H1 (cell line): Measurements from ENCODE around the gene IGFALS. TPM values are rescaled to one million over a fixed set of nuclear protein-coding genes. Genes with fewer than 3 reads are reported as not detected.

Experiments
- CTCF ChIA-PET: fragments of 300-600 bp; sonication (Branson Sonifier 250); formaldehyde crosslinking; loops from one replicate; lab custom pipeline; 2021; ENCODE audit not compliant: partially characterized antibody; lab: Charles Lee
- POLR2A ChIA-PET: fragments of 300-600 bp; sonication (Branson Sonifier 250); formaldehyde crosslinking; loops from one replicate; lab custom pipeline; 2021; ENCODE audit warnings: inconsistent platforms; ENCODE audit not compliant: partially characterized antibody; lab: Charles Lee
- DNase-seq, 2 experiments: peaks; one replicate each; pipeline versions ENCODE4 v3.0.0 to v3.0.0-alpha.2; 2010 to 2022; ENCODE audit warnings: low spot score in 2 of 2, low read depth in 1 of 2, mixed read lengths in 1 of 2
- FAIRE-seq: peaks from 2 replicates; lab custom pipeline; 2011; peaks lifted over from hg19 to GRCh38; lab: Jason Lieb, UNC
- H2AFZ ChIP-seq: 2 replicates; pipeline ENCODE4 v1.8.1; 2012; ENCODE audit warnings: low read length, inconsistent platforms
- H2AK5ac ChIP-seq: 2 replicates; pipeline ENCODE4 v1.6.1; 2013; ENCODE audit warnings: low read depth, low read length
- H2BK120ac ChIP-seq: replicated peaks from 2 replicates; pipeline ENCODE3; 2013; ENCODE audit warnings: low read depth, low read length, inconsistent platforms
- H2BK12ac ChIP-seq: 2 replicates; pipeline ENCODE4 v1.6.1; 2013; ENCODE audit warnings: low read depth, low read length
- H2BK15ac ChIP-seq: 2 replicates; pipeline ENCODE4 v1.6.1; 2013; ENCODE audit warnings: low read length
- H2BK20ac ChIP-seq: 2 replicates; pipeline ENCODE4 v1.6.1; 2013; ENCODE audit warnings: low read length
- H2BK5ac ChIP-seq: 2 replicates; pipeline ENCODE4 v1.6.1; 2013; ENCODE audit warnings: low read depth, low read length
- H3K14ac ChIP-seq: 2 replicates; pipeline ENCODE4 v1.6.1; 2013; ENCODE audit warnings: inconsistent platforms; ENCODE audit not compliant: insufficient read length
- H3K18ac ChIP-seq: 2 replicates; pipeline ENCODE4 v1.6.1; 2013; ENCODE audit warnings: low read length; ENCODE audit errors: extremely low read depth
- H3K23ac ChIP-seq: 2 replicates; pipeline ENCODE4 v1.6.1; 2013; ENCODE audit warnings: inconsistent platforms; ENCODE audit not compliant: insufficient read length
- H3K23me2 ChIP-seq: 2 replicates; pipeline ENCODE4 v1.6.1; 2013; ENCODE audit warnings: low read depth, low read length
- H3K27ac ChIP-seq: 2 replicates; pipeline ENCODE4 v1.6.1; 2011; ENCODE audit warnings: low read depth, low read length, inconsistent platforms
- H3K27me3 ChIP-seq, 4 experiments: replicated peaks in 1 of 4; 1 replicate in 1 of 4; 2 replicates in 3 of 4; pipeline versions ENCODE4 v1.6.1 to v1.8.1; 2011 to 2013; ENCODE audit warnings: low read length in 3 of 4, mild to moderate bottlenecking in 3 of 4, inconsistent platforms in 2 of 4, mixed read lengths in 2 of 4, moderate library complexity in 1 of 4; ENCODE audit not compliant: control insufficient read depth in 3 of 4, insufficient read depth in 3 of 4; ENCODE audit errors: extremely low read depth in 1 of 4
- H3K36me3 ChIP-seq, 4 experiments: 2 replicates each; pipeline versions ENCODE4 v1.6.1 to v1.8.1; 2011 to 2013; ENCODE audit warnings: mild to moderate bottlenecking in 4 of 4, low read length in 3 of 4, moderate library complexity in 2 of 4, control low read depth in 1 of 4, inconsistent platforms in 1 of 4; ENCODE audit not compliant: insufficient read depth in 4 of 4, control insufficient read depth in 2 of 4
- H3K4ac ChIP-seq: replicated peaks from 2 replicates; pipeline ENCODE3; 2013; ENCODE audit warnings: low read length, low read depth, mixed read lengths, inconsistent platforms; ENCODE audit not compliant: insufficient read length
- H3K4me1 ChIP-seq, 4 experiments: replicated peaks in 1 of 4; 1 replicate in 1 of 4; 2 replicates in 3 of 4; pipeline versions ENCODE4 v1.6.1 to v1.8.1; 2011 to 2013; ENCODE audit warnings: low read length in 3 of 4, inconsistent platforms in 2 of 4, mixed read lengths in 1 of 4; ENCODE audit not compliant: insufficient read depth in 4 of 4, control insufficient read depth in 3 of 4
- H3K4me2 ChIP-seq, 2 experiments: 2 replicates each; pipeline versions ENCODE4 v1.6.1 to v1.8.1; 2011 to 2013; ENCODE audit warnings: low read depth in 2 of 2, low read length in 2 of 2, control low read depth in 1 of 2, inconsistent platforms in 1 of 2, mild to moderate bottlenecking in 1 of 2; ENCODE audit not compliant: insufficient read depth in 1 of 2
- H3K4me3 ChIP-seq, 4 experiments: fragments of 200-600, 300-600 bp in 1 of 4; sonication (generic), shearing (Covaris generic), sonication (Bioruptor Twin) in 1 of 4; 2 replicates each; pipeline versions ENCODE4 v1.5.1 to v1.8.1; 2011 to 2016; ENCODE audit warnings: low read length in 4 of 4, low read depth in 3 of 4, control low read depth in 2 of 4, inconsistent platforms in 2 of 4, mild to moderate bottlenecking in 2 of 4, mixed read lengths in 1 of 4, moderate library complexity in 1 of 4; ENCODE audit not compliant: insufficient read depth in 2 of 4; ENCODE audit errors: extremely low read depth in 1 of 4
- H3K56ac ChIP-seq: replicated peaks from 2 replicates; pipeline ENCODE3; 2013; ENCODE audit warnings: low read depth, mild to moderate bottlenecking, mixed read lengths, low read length, inconsistent platforms; ENCODE audit not compliant: insufficient read length
- H3K79me1 ChIP-seq: 2 replicates; pipeline ENCODE4 v1.6.1; 2013; ENCODE audit warnings: low read depth, low read length, control low read depth
- H3K79me2 ChIP-seq, 2 experiments: 2 replicates each; pipeline versions ENCODE4 v1.6.1 to v1.8.1; 2012 to 2013; ENCODE audit warnings: low read length in 2 of 2, mild to moderate bottlenecking in 2 of 2, inconsistent platforms in 1 of 2; ENCODE audit not compliant: insufficient read depth in 2 of 2, control insufficient read depth in 1 of 2
- H3K9ac ChIP-seq, 4 experiments: replicated peaks in 1 of 4; 1 replicate in 1 of 4; 2 replicates in 3 of 4; pipeline versions ENCODE4 v1.6.1 to v1.8.1; 2011 to 2013; ENCODE audit warnings: low read depth in 3 of 4, low read length in 3 of 4, control low read depth in 2 of 4, mild to moderate bottlenecking in 2 of 4, moderate library complexity in 2 of 4, inconsistent platforms in 1 of 4; ENCODE audit errors: extremely low read depth in 1 of 4
- H3K9me3 ChIP-seq, 2 experiments: 2 replicates each; pipeline versions ENCODE4 v1.6.1 to v1.8.1; 2012 to 2013; ENCODE audit warnings: mild to moderate bottlenecking in 2 of 2, moderate library complexity in 2 of 2, control low read depth in 1 of 2, inconsistent platforms in 1 of 2, low read depth in 1 of 2, low read length in 1 of 2, mixed read lengths in 1 of 2; ENCODE audit not compliant: insufficient read depth in 2 of 2
- H4K20me1 ChIP-seq, 2 experiments: replicated peaks in 1 of 2; 2 replicates each; pipeline versions ENCODE3 to v1.8.1; 2011 to 2013; ENCODE audit warnings: inconsistent platforms in 2 of 2, low read length in 2 of 2, mild to moderate bottlenecking in 1 of 2; ENCODE audit not compliant: insufficient read depth in 2 of 2, control insufficient read depth in 1 of 2
- H4K5ac ChIP-seq: 2 replicates; pipeline ENCODE4 v1.6.1; 2013; ENCODE audit warnings: low read length, low read depth, mixed read lengths, inconsistent platforms; ENCODE audit not compliant: insufficient read length
- H4K8ac ChIP-seq: 2 replicates; pipeline ENCODE4 v1.8.0; 2013; ENCODE audit warnings: mild to moderate bottlenecking, moderate library complexity, low read length, inconsistent platforms; ENCODE audit not compliant: insufficient read depth; ENCODE audit errors: extremely low read depth
- H4K91ac ChIP-seq: replicated peaks from 2 replicates; pipeline ENCODE3; 2013; ENCODE audit warnings: low read length, mixed read lengths, inconsistent platforms; ENCODE audit not compliant: insufficient read length
- BRCA1 ChIP-seq: IDR thresholded peaks from 2 replicates; pipeline ENCODE4 v1.6.1; 2012; ENCODE audit warnings: low read depth, low read length, improper control_type of control experiment
- CHD2 ChIP-seq: IDR thresholded peaks from 2 replicates; pipeline ENCODE4 v1.6.1; 2012; ENCODE audit warnings: low read length, improper control_type of control experiment
- EP300 ChIP-seq, 2 experiments: IDR thresholded peaks; 1 replicate in 1 of 2; 2 replicates in 1 of 2; pipeline ENCODE4 v1.6.1; 2011 to 2012; ENCODE audit warnings: low read depth in 2 of 2, low read length in 2 of 2, mild to moderate bottlenecking in 2 of 2, borderline replicate concordance in 1 of 2, inconsistent platforms in 1 of 2, moderate library complexity in 1 of 2
- HDAC2 ChIP-seq, 2 experiments: fragments of 300-600 bp in 1 of 2; sonication (generic) in 1 of 2; IDR thresholded peaks; 2 replicates each; pipeline ENCODE4 v1.6.1; 2011 to 2012; ENCODE audit warnings: low read depth in 2 of 2, low read length in 2 of 2, mild to moderate bottlenecking in 2 of 2, moderate library complexity in 2 of 2, borderline replicate concordance in 1 of 2, inconsistent platforms in 1 of 2
- NANOG ChIP-seq: IDR thresholded peaks from 2 replicates; pipeline ENCODE4 v1.6.1; 2011; ENCODE audit warnings: low read length, low read depth, mild to moderate bottlenecking, inconsistent platforms; ENCODE audit not compliant: insufficient read depth, poor library complexity, severe bottlenecking
- POU5F1 ChIP-seq: IDR thresholded peaks from 2 replicates; pipeline ENCODE4 v1.6.1; 2011; ENCODE audit warnings: low read depth, mild to moderate bottlenecking, low read length, moderate library complexity
- SIN3A ChIP-seq, 2 experiments: IDR thresholded peaks in 1 of 2; conservative IDR thresholded peaks in 1 of 2; 2 replicates each; pipeline ENCODE4 v1.6.1; 2011 to 2012; ENCODE audit warnings: low read length in 2 of 2, improper control_type of control experiment in 1 of 2, low read depth in 1 of 2, mild to moderate bottlenecking in 1 of 2
- SP2 ChIP-seq: IDR thresholded peaks from 2 replicates; pipeline ENCODE4 v1.6.1; 2012; ENCODE audit warnings: mild to moderate bottlenecking, low read length, inconsistent platforms
- TCF12 ChIP-seq: IDR thresholded peaks from 2 replicates; pipeline ENCODE4 v1.6.1; 2011; ENCODE audit warnings: low read depth, mild to moderate bottlenecking, low read length
- ZNF274 ChIP-seq: IDR thresholded peaks from 2 replicates; pipeline ENCODE4 v1.7.0; 2012; ENCODE audit warnings: low read length, borderline replicate concordance; ENCODE audit errors: extremely low read depth
- WGBS, 2 experiments: shearing (Covaris generic) in 1 of 2; methylation state at CpG; one replicate each; pipeline versions ENCODE4 v1.1.6 to v1.1.7; 2013 to 2015; ENCODE audit warnings: low lambda C conversion rate in 2 of 2, mixed read lengths in 2 of 2, inconsistent platforms in 1 of 2, low coverage in 1 of 2, missing lambda C conversion rate in 1 of 2; ENCODE audit not compliant: insufficient replicate concordance in 2 of 2, insufficient coverage in 1 of 2, insufficient read length in 1 of 2; ENCODE audit errors: extremely low coverage in 1 of 2, missing lambda C conversion rate in 1 of 2; 5-methylcytosine and 5-hydroxymethylcytosine counted together
- polyA plus RNA-seq, 7 experiments: library from polyadenylated mRNA; depleted of rRNA in 3 of 7; stranded (reverse) in 5 of 7; unstranded in 2 of 7; fragments of >200 nt in 5 of 7; fragments of 200-250 nt in 2 of 7; gene quantifications; 1 replicate in 5 of 7; 2 replicates in 1 of 7; 4 replicates in 1 of 7; pipeline versions ENCODE4 v1.2.1 to v1.2.3, GENCODE V29; 2011 to 2013; ENCODE audit warnings: missing spikeins in 2 of 7, mixed read lengths in 2 of 7
- total RNA-seq: library from RNA; stranded (reverse); fragmentation: NEBNext Ultra II Directional; extraction: Animal tissue kit (Norgen Biotek cat#: 25700); gene quantifications from 2 replicates; pipeline ENCODE4 v1.2.1, GENCODE V29; 2021
- TF ChIP-seq, protein P1 (sequence below): IDR thresholded peaks from 2 replicates; pipeline ENCODE4 v1.6.1; 2011; ENCODE audit warnings: low read depth, mild to moderate bottlenecking, low read length; ENCODE audit not compliant: insufficient read depth

IGFALS gene
- total and polyA plus RNA-seq, 2 of the 8 experiments (the other 6 are each of a cell fraction or from before 2014, with no cell fraction given), result not detected

DNA sequence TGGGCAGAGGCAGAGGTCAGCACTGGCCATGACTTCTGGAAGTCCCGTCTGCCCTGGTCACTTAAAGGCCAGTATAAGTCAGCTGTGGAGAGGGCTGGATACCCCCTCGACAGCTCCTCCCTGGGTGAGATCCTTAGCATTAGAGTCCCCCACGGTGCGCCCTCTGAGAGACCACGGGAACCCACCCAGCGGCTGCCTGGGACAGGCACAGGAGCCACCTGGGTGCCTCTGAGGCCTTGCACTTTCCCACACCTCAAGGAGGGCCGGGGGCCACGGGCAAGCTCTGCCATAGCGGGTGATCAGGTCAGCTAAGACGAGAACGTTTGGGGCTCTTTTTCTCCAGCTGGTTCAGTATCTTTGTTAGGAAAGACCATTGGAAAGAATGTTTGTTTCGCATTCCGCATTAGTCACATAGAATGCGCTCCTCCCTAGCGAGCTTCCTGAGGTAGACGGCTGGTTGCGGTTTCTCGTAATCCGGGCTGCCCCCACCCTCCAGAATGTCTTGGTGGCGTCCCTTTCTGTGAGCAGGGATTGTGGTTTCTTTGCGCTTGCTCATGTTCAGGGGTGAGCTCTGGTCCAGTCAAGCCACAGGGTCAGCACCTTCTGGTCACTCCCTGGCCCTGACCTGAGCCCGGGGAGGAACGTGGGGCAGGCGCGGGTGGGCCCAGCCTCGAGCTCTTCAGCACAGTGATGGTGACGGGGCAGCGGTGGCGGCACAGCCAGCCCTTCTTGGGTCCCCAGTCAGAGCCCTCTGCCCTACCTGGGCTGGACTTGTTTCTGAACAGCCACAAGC is 47.4 kb downstream of the IGFALS start:
- Histone ChIP-seq H3K4me3 (no peak overlapping the region), H3K79me2 (no peaks in the 10 kb centered on the region), H3K56ac (no peak overlapping the region), H2AK5ac (no peak overlapping the region), H4K8ac (peak overlapping the region; percentile 85), H3K79me1 (no peaks in the 10 kb centered on the region), H2BK5ac (no peak overlapping the region), H3K9me3 (no peaks in the 10 kb centered on the region), H3K23me2 (no peaks in the 10 kb centered on the region), H3K4me2 (no peak overlapping the region), H2AFZ (no peak overlapping the region), H3K14ac (no peak overlapping the region), H3K27ac (no peak overlapping the region), H3K4me1 (no peaks in the 10 kb centered on the region), H4K91ac (no peak overlapping the region), H2BK15ac (no peak overlapping the region), H4K5ac (no peak overlapping the region), H2BK120ac (no peak overlapping the region), H4K20me1 (peaks cover 0 to 6% of the 10 kb centered on the region in 2 experiments), H3K4ac (no peak overlapping the region), H2BK12ac (no peak overlapping the region), H3K18ac (no peak overlapping the region), H3K9ac (no peak overlapping the region), H3K23ac (no peak overlapping the region), H2BK20ac (no peak overlapping the region), H3K27me3 (no peaks in the 10 kb centered on the region), H3K36me3 (peaks cover 0 to 12% (median 2%) of the 10 kb centered on the region in 4 experiments; a peak in 3 of 8 replicates)
- CTCF ChIA-PET, result interaction anchor here (0.6 to 3.1 kb wide), 5 partner anchors 9 to 191 kb away, joined by 3 to 12 read pairs (median 5); no protein-coding TSS in a partner anchor
- WGBS, 2 experiments, result 88% methylated on average over 29 of the region's 29 CpGs; no CpG with 5 or more reads in 1 of the 2 experiments
- DNase-seq (no peak), FAIRE-seq (no peak)
- POLR2A ChIA-PET, result interaction anchor here (0.7 to 5.5 kb wide), 5 partner anchors 9 to 23 kb away, joined by 3 to 18 read pairs (median 4); no protein-coding TSS in a partner anchor
- TF ChIP-seq ZNF274 (no peak), BRCA1 (no peak), HDAC2 (IDR thresholded peaks at IDR 0.05; ENCODE audit: borderline replicate concordance in 1 of 2, low read depth in 2 of 2, low read length in 2 of 2) (no peak), CHD2 (no peak), SIN3A (conservative IDR thresholded peaks at IDR 0.05 in 1 of 2, IDR thresholded peaks at IDR 0.05 in 1 of 2; ENCODE audit: low read depth in 1 of 2, low read length in 2 of 2) (no peak), TCF12 (no peak), NANOG (no peak), EP300 (IDR thresholded peaks at IDR 0.05; ENCODE audit: borderline replicate concordance in 1 of 2, low read depth in 2 of 2, low read length in 2 of 2) (no peak), POU5F1 (no peak), SP2 (no peak)
- TF ChIP-seq, protein P1, sequence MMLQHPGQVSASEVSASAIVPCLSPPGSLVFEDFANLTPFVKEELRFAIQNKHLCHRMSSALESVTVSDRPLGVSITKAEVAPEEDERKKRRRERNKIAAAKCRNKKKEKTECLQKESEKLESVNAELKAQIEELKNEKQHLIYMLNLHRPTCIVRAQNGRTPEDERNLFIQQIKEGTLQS, result no peak
